Measurements from ENCODE around the gene GPR42. TPM values are rescaled to one million over a fixed set of nuclear protein-coding genes. Genes with fewer than 3 reads are reported as not detected.

GPR42 gene
- total RNA-seq, 1 experiment from 2014 or later, result not detected

- Histone ChIP-seq H3K36me3 (no peaks in the 10 kb centered on the region), H3K9me3 (no peaks in the 10 kb centered on the region), H3K27me3 (peaks cover 36% of the 10 kb centered on the region), H3K4me3 (no peak overlapping the region)
- no peak for DNase-seq
Observed at GRCh38 chr19:35421362-35421761, 50.5 kb downstream of the GPR42 start.

Other genes with a start within 250 kb of the GPR42 start
- 0.76 TPM in 1 of 2 replicates, not detected in the other for gene LGI4, start 236.0 kb upstream of the GPR42 start, total RNA-seq (2014; rRNA removed; shearing (Covaris generic); ENCODE audit: low replicate concordance)
- gene FXYD1, start 232.2 kb upstream of the GPR42 start, total RNA-seq (2014; rRNA removed; shearing (Covaris generic); ENCODE audit: low replicate concordance), result not detected in 2 replicates
- not detected in 2 replicates for gene FXYD7, start 227.8 kb upstream of the GPR42 start, total RNA-seq (2014; rRNA removed; shearing (Covaris generic); ENCODE audit: low replicate concordance)
- gene FXYD5, start 216.3 kb upstream of the GPR42 start, total RNA-seq (2014; rRNA removed; shearing (Covaris generic); ENCODE audit: low replicate concordance), result 28.9 and 59.7 TPM in 2 replicates
- not detected in 2 replicates for gene FAM187B, start 142.3 kb upstream of the GPR42 start, total RNA-seq (2014; rRNA removed; shearing (Covaris generic); ENCODE audit: low replicate concordance)
- 0.33 TPM in 1 of 2 replicates, not detected in the other for gene LSR, start 122.1 kb upstream of the GPR42 start, total RNA-seq (2014; rRNA removed; shearing (Covaris generic); ENCODE audit: low replicate concordance)
- gene USF2, start 102.1 kb upstream of the GPR42 start, total RNA-seq (2014; rRNA removed; shearing (Covaris generic); ENCODE audit: low replicate concordance), result 73.5 and 85.5 TPM in 2 replicates
- gene HAMP, start 88.5 kb upstream of the GPR42 start, total RNA-seq (2014; rRNA removed; shearing (Covaris generic); ENCODE audit: low replicate concordance), result not detected in 2 replicates
- not detected in 2 replicates for gene MAG, start 78.9 kb upstream of the GPR42 start, total RNA-seq (2014; rRNA removed; shearing (Covaris generic); ENCODE audit: low replicate concordance)
- gene CD22, start 41.9 kb upstream of the GPR42 start, total RNA-seq (2014; rRNA removed; shearing (Covaris generic); ENCODE audit: low replicate concordance), result not detected in 2 replicates
- gene FFAR1, start 23.2 kb upstream of the GPR42 start, total RNA-seq (2014; rRNA removed; shearing (Covaris generic); ENCODE audit: low replicate concordance), result not detected in 2 replicates
- not detected in 2 replicates for gene FFAR3, start 12.6 kb upstream of the GPR42 start, total RNA-seq (2014; rRNA removed; shearing (Covaris generic); ENCODE audit: low replicate concordance)
- gene FFAR2, start 77.2 kb downstream of the GPR42 start, total RNA-seq (2014; rRNA removed; shearing (Covaris generic); ENCODE audit: low replicate concordance), result not detected in 2 replicates
- gene KRTDAP, start 119.4 kb downstream of the GPR42 start, total RNA-seq (2014; rRNA removed; shearing (Covaris generic); ENCODE audit: low replicate concordance), result not detected in 2 replicates
- not detected in 2 replicates for gene DMKN, start 142.6 kb downstream of the GPR42 start, total RNA-seq (2014; rRNA removed; shearing (Covaris generic); ENCODE audit: low replicate concordance)
- gene SBSN, start 157.2 kb downstream of the GPR42 start, total RNA-seq (2014; rRNA removed; shearing (Covaris generic); ENCODE audit: low replicate concordance), result 0.30 TPM in 1 of 2 replicates, not detected in the other
- gene GAPDHS, start 162.4 kb downstream of the GPR42 start, total RNA-seq (2014; rRNA removed; shearing (Covaris generic); ENCODE audit: low replicate concordance), result not detected in 2 replicates
- gene TMEM147, start 174.6 kb downstream of the GPR42 start, total RNA-seq (2014; rRNA removed; shearing (Covaris generic); ENCODE audit: low replicate concordance), result 180 and 203 TPM in 2 replicates
- gene ATP4A, start 192.6 kb downstream of the GPR42 start, total RNA-seq (2014; rRNA removed; shearing (Covaris generic); ENCODE audit: low replicate concordance), result not detected in 2 replicates
- gene PMIS2, start 215.1 kb downstream of the GPR42 start, total RNA-seq (2014; rRNA removed; shearing (Covaris generic); ENCODE audit: low replicate concordance), result not detected in 2 replicates
- 12.8 and 18.2 TPM in 2 replicates for gene HAUS5, start 241.7 kb downstream of the GPR42 start, total RNA-seq (2014; rRNA removed; shearing (Covaris generic); ENCODE audit: low replicate concordance)